Prostate gland (tissue), 2 donors: ENCODE data around the gene RAB24.

ENCODE experiments used
- POLR2A ChIP-seq: fragments of 450-650 bp; IDR thresholded peaks from one replicate; pipeline ENCODE4 v1.6.1; 2016; ENCODE audit warnings: antibody characterized with exemption, mild to moderate bottlenecking
- POLR2AphosphoS5 ChIP-seq: sonication (generic); formaldehyde crosslinking; IDR thresholded peaks from one replicate; pipeline ENCODE4 v1.6.1; 2017; ENCODE audit warnings: antibody characterized with exemption
- TF ChIP-seq, protein P1 (sequence below), 4 experiments: fragments of 200-600 bp in 2 of 4; fragments of 450-650 bp in 2 of 4; sonication (generic) in 2 of 4; IDR thresholded peaks; 1 replicate in 3 of 4; 2 replicates in 1 of 4; pipeline ENCODE4 v1.5.1; 2016 to 2019; ENCODE audit warnings: antibody characterized with exemption in 4 of 4, mild to moderate bottlenecking in 2 of 4, moderate library complexity in 2 of 4

GRCh38 chr5:177334781-177335700, 31.5 kb upstream of the RAB24 start:
- TF ChIP-seq POLR2A (no peak), POLR2AphosphoS5 (no peak)
- TF ChIP-seq, protein P1, sequence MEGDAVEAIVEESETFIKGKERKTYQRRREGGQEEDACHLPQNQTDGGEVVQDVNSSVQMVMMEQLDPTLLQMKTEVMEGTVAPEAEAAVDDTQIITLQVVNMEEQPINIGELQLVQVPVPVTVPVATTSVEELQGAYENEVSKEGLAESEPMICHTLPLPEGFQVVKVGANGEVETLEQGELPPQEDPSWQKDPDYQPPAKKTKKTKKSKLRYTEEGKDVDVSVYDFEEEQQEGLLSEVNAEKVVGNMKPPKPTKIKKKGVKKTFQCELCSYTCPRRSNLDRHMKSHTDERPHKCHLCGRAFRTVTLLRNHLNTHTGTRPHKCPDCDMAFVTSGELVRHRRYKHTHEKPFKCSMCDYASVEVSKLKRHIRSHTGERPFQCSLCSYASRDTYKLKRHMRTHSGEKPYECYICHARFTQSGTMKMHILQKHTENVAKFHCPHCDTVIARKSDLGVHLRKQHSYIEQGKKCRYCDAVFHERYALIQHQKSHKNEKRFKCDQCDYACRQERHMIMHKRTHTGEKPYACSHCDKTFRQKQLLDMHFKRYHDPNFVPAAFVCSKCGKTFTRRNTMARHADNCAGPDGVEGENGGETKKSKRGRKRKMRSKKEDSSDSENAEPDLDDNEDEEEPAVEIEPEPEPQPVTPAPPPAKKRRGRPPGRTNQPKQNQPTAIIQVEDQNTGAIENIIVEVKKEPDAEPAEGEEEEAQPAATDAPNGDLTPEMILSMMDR (IDR thresholded peaks at IDR 0.05) = no peak
